Measurements from ENCODE around the gene RAD51AP1.
A peak's percentile ranks its signal among the peaks of the same experiment; 100 is the strongest.

Gene RAD51AP1

GRCh38 chr12:4553943-4554342, 15.3 kb downstream of the RAD51AP1 start:
- DNase-seq, result no peak

DNA sequence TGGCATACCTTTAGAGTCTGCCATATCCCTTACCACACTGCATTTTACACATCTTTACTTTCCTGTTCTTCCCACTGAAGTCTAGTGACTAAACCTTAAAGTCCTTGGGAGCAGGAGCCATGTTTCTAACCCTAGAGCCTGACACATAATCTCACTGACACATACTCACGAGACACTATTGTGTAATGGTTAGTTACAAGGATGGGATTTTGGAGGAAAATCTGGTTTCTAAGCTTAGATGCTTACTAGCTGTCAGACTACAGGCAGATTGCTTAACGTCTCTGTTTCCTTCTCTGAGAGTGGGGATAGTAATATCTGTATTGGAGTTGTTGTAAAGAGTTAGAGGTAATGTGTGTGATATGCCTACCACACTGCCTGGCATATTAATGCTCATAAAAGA, 17.1 kb downstream of the RAD51AP1 start:
- DNase-seq, result no peak

- DNase-seq, result no peak
Measured at GRCh38 chr12:4556735-4557530, 18.2 kb downstream of the RAD51AP1 start.

DNA sequence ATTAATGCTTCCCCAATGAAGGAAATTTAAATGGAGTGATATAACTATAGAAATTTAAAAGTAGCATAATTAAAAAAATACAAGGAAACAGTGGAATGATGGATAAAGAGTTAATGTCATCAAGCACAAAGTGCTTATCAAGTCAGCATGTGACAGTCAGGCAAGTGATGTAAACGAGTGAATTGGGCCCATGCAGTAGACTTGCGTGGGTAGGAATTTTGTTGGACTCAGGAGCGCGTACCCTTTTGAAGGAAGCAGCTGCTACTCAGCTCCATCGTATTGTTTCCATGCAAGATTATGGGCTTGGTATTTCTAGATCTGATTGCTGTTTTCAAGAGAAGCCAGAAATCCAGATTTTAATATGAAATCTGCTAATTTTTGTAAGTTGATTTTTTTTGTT, 18.9 kb downstream of the RAD51AP1 start:
- DNase-seq, result no peak

DNA sequence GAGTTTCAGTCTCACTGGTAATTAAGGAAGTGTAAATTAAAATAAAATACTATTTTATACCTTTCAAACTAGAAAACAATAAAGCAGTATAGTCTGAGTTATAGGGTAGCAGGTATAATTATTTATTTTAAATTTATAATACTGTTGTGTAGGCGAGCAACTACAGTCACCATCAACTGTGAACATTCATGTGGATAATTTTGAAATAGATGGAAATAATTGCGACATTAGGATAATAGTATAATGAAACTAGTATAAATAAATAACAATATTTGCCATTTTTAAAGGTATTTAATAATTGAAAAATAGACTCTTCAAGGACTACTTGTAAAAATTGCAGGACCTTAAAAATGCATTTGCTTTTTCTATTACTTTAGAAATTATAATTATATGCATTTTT, 19.5 kb downstream of the RAD51AP1 start:
- no peak for DNase-seq

GRCh38 chr12:4562034-4562657, 23.5 kb downstream of the RAD51AP1 start, which contains the start of gene DYRK4:
Gene DYRK4 (plus strand): TSS chr12:4562208. CDS start chr12:4562246, 38 bp downstream.
- no peak for DNase-seq

- no peak for DNase-seq
Measured at GRCh38 chr12:4563336-4563735, 24.6 kb downstream of the RAD51AP1 start.

DNA sequence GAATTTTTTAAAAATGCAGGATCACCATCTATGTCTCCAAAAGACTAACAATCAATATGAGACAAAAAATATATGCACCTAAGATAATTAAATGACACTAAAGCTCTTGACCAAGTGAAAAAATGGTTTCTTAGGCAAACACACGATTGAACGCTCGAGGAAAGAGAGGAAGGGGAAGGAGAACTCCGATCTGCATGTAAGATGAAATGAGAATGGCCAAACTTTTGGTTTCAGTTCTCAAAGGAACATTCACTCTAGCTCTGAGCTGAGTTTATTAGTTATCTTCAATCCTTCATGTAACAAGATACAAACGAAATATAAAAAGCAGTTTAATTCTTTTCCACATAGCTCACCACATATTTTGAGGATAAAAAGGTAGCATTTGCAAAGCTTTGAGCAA, 26.1 kb downstream of the RAD51AP1 start:
- DNase-seq, result no peak

DNA sequence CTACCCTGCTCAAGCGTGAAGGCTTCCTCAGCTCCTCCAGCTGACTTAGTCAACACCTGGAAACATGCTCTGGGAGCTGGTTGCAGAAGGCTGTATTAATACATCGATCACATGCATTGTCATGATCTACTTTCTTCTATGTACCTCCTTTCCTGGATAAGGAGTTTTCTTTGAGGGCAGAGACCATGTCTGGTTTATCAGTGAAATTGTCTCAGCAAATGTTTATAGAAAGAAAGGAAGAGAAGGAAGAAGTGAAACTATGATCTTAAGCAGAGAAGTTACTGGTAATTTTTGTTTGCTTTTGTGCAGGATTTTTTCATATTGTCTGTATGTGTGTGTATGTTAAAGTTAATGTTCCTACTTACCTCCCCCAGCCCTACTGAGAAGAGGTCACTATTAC, 27.8 kb downstream of the RAD51AP1 start:
- DNase-seq, result no peak

GRCh38 chr12:4567073-4567881, 28.6 kb downstream of the RAD51AP1 start:
- DNase-seq, result peak; percentile 69

DNA sequence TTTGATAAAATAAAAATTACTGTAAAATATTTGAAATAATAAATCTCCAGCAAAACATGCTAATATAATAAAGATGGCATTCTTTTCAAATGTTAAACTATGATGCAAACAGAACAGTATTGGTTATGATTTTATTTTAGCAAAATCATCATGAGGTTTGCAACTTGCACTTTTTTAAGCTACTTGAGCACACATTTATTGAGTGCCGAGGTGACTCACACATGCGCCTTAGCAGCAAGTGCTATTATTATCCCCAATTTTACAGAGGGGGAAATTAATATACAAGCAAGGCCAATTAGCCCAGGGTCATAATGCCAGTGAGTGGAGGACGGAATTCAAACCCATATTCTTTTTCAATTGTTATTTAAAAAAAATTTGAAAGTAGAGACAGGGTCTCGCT, 30.6 kb downstream of the RAD51AP1 start:
- DNase-seq, result no peak

DNA sequence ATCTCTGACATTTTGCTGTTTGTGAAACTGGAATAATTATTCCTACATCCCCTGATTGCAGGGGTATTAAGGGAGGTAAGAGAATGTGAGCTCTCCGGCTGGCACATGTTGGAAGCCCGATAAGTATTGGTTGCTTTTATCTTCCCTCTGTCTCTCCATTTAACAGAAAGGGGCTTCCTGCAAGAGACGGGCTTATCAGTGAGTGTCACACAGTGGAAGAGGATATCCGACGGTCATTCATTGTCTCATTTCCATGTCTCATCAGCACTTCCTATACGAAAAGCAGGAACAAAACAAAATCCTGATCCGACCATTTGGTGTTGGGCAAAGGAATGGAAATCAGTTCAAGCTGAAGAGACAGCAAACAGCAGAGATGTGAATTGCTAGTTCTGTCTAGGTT, 34.0 kb downstream of the RAD51AP1 start:
- no peak for DNase-seq

- DNase-seq, result peak; percentile 38
Measured at GRCh38 chr12:4579305-4580102, 40.8 kb downstream of the RAD51AP1 start.

DNA sequence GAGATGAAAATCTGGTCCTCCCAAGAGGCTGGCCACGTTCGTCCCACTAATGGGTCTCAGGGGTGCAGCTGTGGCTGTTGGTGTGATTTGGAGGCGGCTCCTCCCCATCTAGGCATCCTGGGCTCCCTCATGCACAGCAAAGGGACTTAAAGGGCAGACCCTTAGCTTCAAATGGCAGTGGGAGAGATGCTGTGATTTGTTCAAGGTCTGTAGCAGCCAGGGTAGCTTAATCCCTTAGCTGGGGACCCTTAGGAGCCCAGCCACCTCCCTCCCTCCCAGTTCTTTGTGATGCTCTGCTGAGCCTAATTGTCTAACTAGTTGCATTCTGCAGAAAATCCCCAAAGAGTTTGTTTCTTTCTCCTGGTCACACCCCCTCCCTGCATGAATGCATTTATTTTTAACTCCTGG, 41.6 kb downstream of the RAD51AP1 start:
- DNase-seq, result no peak

DNA sequence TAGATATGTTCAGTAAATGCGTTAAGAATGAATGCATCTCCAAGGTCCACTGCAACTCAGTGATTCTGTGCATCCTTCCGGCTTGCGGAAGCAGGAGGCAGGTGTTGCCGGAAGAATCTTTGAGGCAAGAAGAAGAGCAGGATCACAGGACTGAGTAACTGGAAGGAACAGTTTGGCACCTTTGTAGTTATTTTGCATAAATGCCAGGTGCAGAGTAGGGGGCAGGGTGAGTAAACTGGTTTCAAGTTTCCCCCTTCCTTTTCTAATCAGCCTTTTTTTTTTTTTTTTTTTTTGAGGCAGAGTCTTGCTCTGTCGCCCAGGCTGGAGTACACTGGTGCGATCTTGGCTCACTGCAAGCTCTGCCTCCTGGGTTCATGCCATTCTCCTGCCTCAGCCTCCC, 45.6 kb downstream of the RAD51AP1 start:
- no peak for DNase-seq

DNA sequence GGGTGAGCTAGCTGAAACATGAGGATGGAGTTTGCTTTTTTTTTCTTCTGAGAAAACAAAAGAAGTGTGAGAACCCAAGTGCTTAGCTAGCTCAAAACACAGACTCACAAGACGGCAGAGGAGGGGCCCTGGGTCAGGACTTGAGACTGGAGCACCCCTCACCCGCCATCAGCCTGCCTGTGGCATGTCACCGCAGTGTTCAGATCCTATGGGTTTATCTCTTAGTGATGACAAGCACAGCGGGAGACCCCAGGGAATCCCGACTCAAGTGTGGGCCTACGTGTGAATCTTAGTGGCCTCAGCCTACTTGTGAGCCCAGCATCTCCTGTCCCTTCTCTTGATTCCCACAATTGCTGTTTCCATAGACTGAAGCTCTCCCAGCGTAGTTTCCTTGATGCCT, 46.2 kb downstream of the RAD51AP1 start:
- DNase-seq, result no peak

- DNase-seq, result no peak
Measured at GRCh38 chr12:4586500-4586899, 47.8 kb downstream of the RAD51AP1 start.

DNA sequence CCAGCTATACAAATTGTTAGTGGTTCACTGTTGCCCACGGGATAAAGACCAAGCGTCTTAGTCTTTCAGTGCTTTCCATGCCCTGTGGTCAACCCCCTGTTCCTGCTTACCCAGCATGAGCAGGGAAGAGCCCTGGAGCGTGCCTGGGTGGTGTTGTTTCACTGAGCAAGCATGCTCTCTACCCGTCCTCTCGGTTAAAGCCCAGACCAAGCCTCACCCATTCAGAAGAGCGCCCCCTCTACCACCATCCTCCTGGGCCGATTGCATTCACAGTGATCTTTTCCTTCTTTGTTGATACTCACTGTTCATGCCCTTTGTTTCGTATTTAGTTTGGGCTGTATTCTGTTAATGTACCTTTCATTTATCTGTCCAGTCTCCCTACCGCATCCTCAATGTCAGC, 48.4 kb downstream of the RAD51AP1 start:
- no peak for DNase-seq

- no peak for DNase-seq
Measured at GRCh38 chr12:4588916-4589315, 50.2 kb downstream of the RAD51AP1 start.

DNA sequence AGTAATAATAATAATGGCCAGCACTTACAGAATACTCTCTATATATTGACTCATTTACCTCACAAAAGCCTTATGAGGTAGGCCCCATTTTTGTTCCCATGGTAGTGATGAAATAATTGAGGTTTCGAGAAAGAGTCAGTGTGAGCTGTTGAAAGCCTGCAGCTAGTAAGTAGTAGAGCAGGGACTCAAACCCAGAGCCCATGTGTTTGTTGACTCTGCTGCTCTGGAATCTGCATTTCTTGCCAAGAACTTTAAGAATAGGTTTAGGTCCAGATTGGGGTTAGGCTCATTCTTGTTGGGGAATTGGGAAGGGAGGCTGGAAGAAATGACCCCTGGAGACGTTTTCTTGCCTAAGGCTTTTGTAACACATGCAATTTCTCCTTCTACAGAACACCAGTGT, 51.3 kb downstream of the RAD51AP1 start:
- DNase-seq, result no peak

- DNase-seq, result no peak
Measured at GRCh38 chr12:4591180-4591687, 52.5 kb downstream of the RAD51AP1 start.

DNA sequence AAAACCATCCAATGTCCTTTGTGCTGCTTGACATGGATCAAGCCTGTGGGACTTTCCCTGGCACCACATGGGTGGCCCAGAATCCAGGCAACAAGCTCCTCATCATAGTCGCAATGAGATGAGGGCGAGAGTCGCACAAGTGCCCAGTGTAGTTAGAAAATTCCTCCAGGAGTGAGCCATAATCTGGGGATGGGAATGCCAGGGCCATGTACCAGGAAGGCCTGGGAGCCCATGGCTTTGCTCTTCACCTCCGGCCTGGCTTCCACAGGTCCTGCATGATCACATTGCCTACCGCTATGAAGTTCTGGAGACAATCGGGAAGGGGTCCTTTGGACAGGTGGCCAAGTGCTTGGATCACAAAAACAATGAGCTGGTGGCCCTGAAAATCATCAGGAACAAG, 57.2 kb downstream of the RAD51AP1 start:
- no peak for DNase-seq

- no peak for DNase-seq
Measured at GRCh38 chr12:4603421-4603820, 64.7 kb downstream of the RAD51AP1 start.
